SK-N-DZ (cell line): ENCODE measurements around the gene FOXR1.
"Not testable (repeated sequence)": the region's sequence is repeated elsewhere in the genome, so short reads cannot be mapped to it uniquely, and the experiment has no call there.

Experiments used
- DNase-seq: peaks from one replicate; pipeline ENCODE4 v3.0.0-alpha.2; 2015; ENCODE audit warnings: low spot score

The FOXR1 gene

GRCh38 chr11:118996926-118997626, 25.5 kb downstream of the FOXR1 start:
- DNase-seq, result no peak

GRCh38 chr11:118997627-118998387, 26.2 kb downstream of the FOXR1 start, which contains the start of gene CENATAC:
CENATAC (plus strand) TSS chr11:118998138; CDS start chr11:118998198, 60 bp downstream.
- peak; percentile 87 for DNase-seq

- DNase-seq, result no peak
Measured at GRCh38 chr11:118998388-118998717, 26.8 kb downstream of the FOXR1 start.

- no peak for DNase-seq
Measured at GRCh38 chr11:118998822-118999221, 27.3 kb downstream of the FOXR1 start.

GRCh38 chr11:119000906-119001305, 29.3 kb downstream of the FOXR1 start:
- DNase-seq, result no peak

- no peak for DNase-seq
Measured at GRCh38 chr11:119006656-119007055, 35.1 kb downstream of the FOXR1 start.

- DNase-seq, result no peak
Measured at GRCh38 chr11:119011476-119012053, 40.0 kb downstream of the FOXR1 start.

- DNase-seq, result no peak
Measured at GRCh38 chr11:119012629-119013170, 41.1 kb downstream of the FOXR1 start.

- DNase-seq, result no peak
Measured at GRCh38 chr11:119014209-119014924, 42.8 kb downstream of the FOXR1 start.

GRCh38 chr11:119015054-119015611, 43.6 kb downstream of the FOXR1 start:
- no peak for DNase-seq

- DNase-seq, result no peak
Measured at GRCh38 chr11:119016216-119017009, 44.9 kb downstream of the FOXR1 start.

- not testable (repeated sequence) for DNase-seq
Measured at GRCh38 chr11:119017377-119017776, 45.8 kb downstream of the FOXR1 start.

- peak; percentile 91 for DNase-seq
Measured at GRCh38 chr11:119018074-119018938, 46.7 kb downstream of the FOXR1 start, which contains the start of the genes RPS25 and TRAPPC4. RPS25 (minus strand) TSS chr11:119018343; CDS start chr11:119018284, 59 bp downstream. TRAPPC4 (plus strand) TSS chr11:119018766; CDS start chr11:119018796, 30 bp downstream.

- no peak for DNase-seq
Measured at GRCh38 chr11:119019996-119020395, 48.4 kb downstream of the FOXR1 start.

GRCh38 chr11:119021631-119022030, 50.1 kb downstream of the FOXR1 start:
- DNase-seq, result no peak

GRCh38 chr11:119023741-119024140, 52.2 kb downstream of the FOXR1 start:
- no peak for DNase-seq

GRCh38 chr11:119024430-119025098, 53.0 kb downstream of the FOXR1 start:
- DNase-seq, result no peak

GRCh38 chr11:119025099-119025473, 53.5 kb downstream of the FOXR1 start:
- no peak for DNase-seq

- DNase-seq, result no peak
Measured at GRCh38 chr11:119025541-119025940, 54.0 kb downstream of the FOXR1 start.
